Neural progenitor cell (in vitro differentiated cells): Measurements from ENCODE around the gene PHYHD1. TPM values are rescaled to one million over a fixed set of nuclear protein-coding genes. Genes with fewer than 3 reads are reported as not detected.

Experiments
- DNase-seq: peaks from one replicate; pipeline ENCODE4 v3.0.0-alpha.2; 2016; ENCODE audit warnings: low spot score
- H2AFZ ChIP-seq: fragments of 200-600 bp; sonication (generic); replicated peaks from 2 replicates; pipeline ENCODE4 v1.6.1; 2016; ENCODE audit warnings: antibody characterized with exemption
- H3F3A ChIP-seq: fragments of 200-600 bp; sonication (generic); 2 replicates; pipeline ENCODE4 v1.6.1; 2016; ENCODE audit warnings: antibody characterized with exemption, low read depth
- H3K27ac ChIP-seq: fragments of 200-600 bp; sonication (generic); 2 replicates; pipeline ENCODE4 v1.5.1; 2016; ENCODE audit warnings: mild to moderate bottlenecking
- H3K27me3 ChIP-seq: fragments of 200-600 bp; sonication (generic); 2 replicates; pipeline ENCODE4 v1.6.1; 2016; ENCODE audit warnings: mild to moderate bottlenecking, moderate library complexity
- H3K36me3 ChIP-seq: fragments of 200-600 bp; sonication (generic); 2 replicates; pipeline ENCODE4 v1.5.1; 2016
- H3K4me1 ChIP-seq: fragments of 200-600 bp; sonication (generic); 2 replicates; pipeline ENCODE4 v1.6.1; 2016; ENCODE audit warnings: mixed run types
- H3K4me2 ChIP-seq: fragments of 200-600 bp; sonication (generic); 2 replicates; pipeline ENCODE4 v1.6.1; 2016
- H3K4me3 ChIP-seq: fragments of 200-600 bp; sonication (generic); 2 replicates; pipeline ENCODE4 v1.5.1; 2016
- H3K79me2 ChIP-seq: fragments of 200-600 bp; sonication (generic); 2 replicates; pipeline ENCODE4 v1.6.1; 2016; ENCODE audit warnings: low read depth
- H3K9ac ChIP-seq: fragments of 200-600 bp; sonication (generic); 2 replicates; pipeline ENCODE4 v1.6.1; 2016
- H3K9me3 ChIP-seq: fragments of 200-600 bp; sonication (generic); 2 replicates; pipeline ENCODE4 v1.5.1; 2016; ENCODE audit warnings: low read depth
- H4K20me1 ChIP-seq: fragments of 200-600 bp; sonication (generic); 2 replicates; pipeline ENCODE4 v1.6.1; 2016; ENCODE audit warnings: low read depth
- H3K27ac Mint-ChIP-seq: 3 replicates; pipeline ENCODE4 v1.8.0; 2021; ENCODE audit warnings: mixed read lengths
- H3K27me3 Mint-ChIP-seq: 2 replicates; pipeline ENCODE4 v1.8.0; 2022; ENCODE audit warnings: low read depth, mild to moderate bottlenecking, inconsistent platforms, moderate library complexity, mixed read lengths; ENCODE audit not compliant: insufficient read depth
- H3K36me3 Mint-ChIP-seq: 3 replicates; pipeline ENCODE4 v1.8.0; 2021; ENCODE audit warnings: mixed read lengths
- H3K4me1 Mint-ChIP-seq: 3 replicates; pipeline ENCODE4 v1.8.0; 2021; ENCODE audit warnings: mixed read lengths
- H3K4me3 Mint-ChIP-seq: 3 replicates; pipeline ENCODE4 v1.8.0; 2021; ENCODE audit warnings: mild to moderate bottlenecking, moderate library complexity, mixed read lengths
- H3K9me3 Mint-ChIP-seq: 3 replicates; pipeline ENCODE4 v1.8.0; 2020; ENCODE audit warnings: mixed read lengths
- CTCF ChIP-seq: fragments of 200-600 bp; sonication (generic); IDR thresholded peaks from 2 replicates; pipeline ENCODE4 v1.5.1; 2017; ENCODE audit warnings: antibody characterized with exemption, mild to moderate bottlenecking
- EZH2 ChIP-seq: fragments of 200-600 bp; sonication (generic); IDR thresholded peaks from 2 replicates; pipeline ENCODE4 v1.6.1; 2017; ENCODE audit warnings: antibody characterized with exemption, mild to moderate bottlenecking, moderate library complexity
- EZH2phosphoT487 ChIP-seq: fragments of 200-600 bp; sonication (generic); IDR thresholded peaks from 2 replicates; pipeline ENCODE4 v1.6.1; 2017; ENCODE audit warnings: antibody characterized with exemption
- total RNA-seq: library from RNA; depleted of rRNA; stranded (reverse); fragments of >200 nt; gene quantifications from 2 replicates; pipeline ENCODE4 v1.2.3, GENCODE V29; 2015; ENCODE audit warnings: low replicate concordance

Gene PHYHD1
- total RNA-seq, 1 donor from 2014 or later: 15.2 TPM

GRCh38 chr9:128918921-128919320 is 1.9 kb upstream of the PHYHD1 start:
- Histone ChIP-seq H3K79me2 (peaks cover 6% of the 10 kb centered on the region), H3K27ac (no peak overlapping the region), H3F3A (peaks cover 26% of the 10 kb centered on the region), H4K20me1 (peaks cover 3% of the 10 kb centered on the region), H3K27me3 (no peaks in the 10 kb centered on the region), H3K9me3 (no peaks in the 10 kb centered on the region), H3K36me3 (no peaks in the 10 kb centered on the region), H3K4me2 (no peak overlapping the region), H3K9ac (no peak overlapping the region), H2AFZ (no peak overlapping the region), H3K4me3 (no peak overlapping the region), H3K4me1 (peaks cover 8% of the 10 kb centered on the region)
- H3K36me3 Mint-ChIP-seq: peaks cover 12% of the 10 kb centered on the region
- TF ChIP-seq CTCF (no peak), EZH2phosphoT487 (no peak), EZH2 (no peak)
- no peak overlapping the region for H3K4me3 Mint-ChIP-seq
- H3K9me3 Mint-ChIP-seq: no peaks in the 10 kb centered on the region
- DNase-seq: no peak
- peaks cover 6% of the 10 kb centered on the region for H3K27me3 Mint-ChIP-seq
- H3K27ac Mint-ChIP-seq: no peak overlapping the region
- H3K4me1 Mint-ChIP-seq: peaks cover 19% of the 10 kb centered on the region

- Histone ChIP-seq H4K20me1 (peaks cover 3% of the 10 kb centered on the region), H3F3A (peaks cover 26% of the 10 kb centered on the region), H3K9me3 (no peaks in the 10 kb centered on the region), H3K27me3 (no peaks in the 10 kb centered on the region), H2AFZ (no peak overlapping the region), H3K4me2 (no peak overlapping the region), H3K4me1 (peaks cover 8% of the 10 kb centered on the region), H3K9ac (no peak overlapping the region), H3K36me3 (no peaks in the 10 kb centered on the region), H3K27ac (no peak overlapping the region), H3K79me2 (peaks cover 5% of the 10 kb centered on the region), H3K4me3 (no peak overlapping the region)
- H3K4me3 Mint-ChIP-seq: no peak overlapping the region
- H3K27me3 Mint-ChIP-seq: peaks cover 6% of the 10 kb centered on the region
- DNase-seq: no peak
- peaks cover 19% of the 10 kb centered on the region for H3K4me1 Mint-ChIP-seq
- no peaks in the 10 kb centered on the region for H3K9me3 Mint-ChIP-seq
- TF ChIP-seq CTCF: no peak
- no peak for TF ChIP-seq EZH2
- no peak for TF ChIP-seq EZH2phosphoT487
- H3K27ac Mint-ChIP-seq: no peak overlapping the region
- H3K36me3 Mint-ChIP-seq: peaks cover 12% of the 10 kb centered on the region
These were observed 1.2 kb upstream of the PHYHD1 start for GRCh38 chr9:128919402-128920089.

GRCh38 chr9:128921881-128922763 is 1.3 kb downstream of the PHYHD1 start:
- H3K9me3 Mint-ChIP-seq: no peaks in the 10 kb centered on the region
- peak overlapping the region; percentile 62 for H3K4me3 ChIP-seq
- peaks cover 8% of the 10 kb centered on the region for H3K4me1 ChIP-seq
- H2AFZ ChIP-seq: peak overlapping the region; percentile 94
- peak overlapping the region; percentile 97 for H3K27ac Mint-ChIP-seq
- H3K36me3 Mint-ChIP-seq: peaks cover 9% of the 10 kb centered on the region
- no peaks in the 10 kb centered on the region for H3K27me3 ChIP-seq
- peak; percentile 86 for DNase-seq
- H4K20me1 ChIP-seq: no peaks in the 10 kb centered on the region
- H3K9ac ChIP-seq: peak overlapping the region; percentile 12
- H3K9me3 ChIP-seq: no peaks in the 10 kb centered on the region
- H3K27ac ChIP-seq: peak overlapping the region; percentile 67
- H3K27me3 Mint-ChIP-seq: peaks cover 3% of the 10 kb centered on the region
- peak overlapping the region; percentile 75 for H3K4me3 Mint-ChIP-seq
- no peak for TF ChIP-seq EZH2
- no peak for TF ChIP-seq EZH2phosphoT487
- TF ChIP-seq CTCF: no peak
- H3F3A ChIP-seq: peaks cover 26% of the 10 kb centered on the region
- H3K4me2 ChIP-seq: peak overlapping the region; percentile 83
- peaks cover 19% of the 10 kb centered on the region for H3K4me1 Mint-ChIP-seq
- H3K36me3 ChIP-seq: no peaks in the 10 kb centered on the region
- H3K79me2 ChIP-seq: peaks cover 3% of the 10 kb centered on the region
